SK-N-MC (cell line): ENCODE results near the gene VOPP1.

Source experiments
- DNase-seq: peaks from one replicate; pipeline ENCODE4 v3.0.0-alpha.2; 2011; ENCODE audit warnings: low read depth, low spot score
- H3K27ac ChIP-seq: fragments of 200-600 bp; sonication (generic); 2 replicates; pipeline ENCODE4 v1.5.1; 2016; ENCODE audit warnings: mixed run types
- H3K36me3 ChIP-seq: fragments of 200-600 bp; sonication (generic); 2 replicates; pipeline ENCODE4 v1.6.1; 2017; ENCODE audit warnings: antibody characterized with exemption, low read length, mixed read lengths; ENCODE audit not compliant: insufficient read depth
- H3K4me3 ChIP-seq: fragments of 200-600 bp; sonication (generic); 2 replicates; pipeline ENCODE4 v1.5.1; 2016
- H3K9ac ChIP-seq: fragments of 200-600 bp; sonication (generic); 2 replicates; pipeline ENCODE4 v1.8.0; 2017; ENCODE audit warnings: mixed run types, mixed read lengths; ENCODE audit not compliant: insufficient read length
- H3K9me3 ChIP-seq: fragments of 200-600 bp; sonication (generic); 2 replicates; pipeline ENCODE4 v1.6.1; 2017; ENCODE audit warnings: low read depth, mild to moderate bottlenecking, antibody characterized with exemption, low read length, moderate library complexity, mixed read lengths
- EZH2 ChIP-seq: fragments of 200-600 bp; sonication (generic); IDR thresholded peaks from one replicate; pipeline ENCODE4 v1.6.1; 2017; ENCODE audit warnings: antibody characterized with exemption
- FOXP2 ChIP-seq: optimal IDR thresholded peaks from 2 replicates; pipeline ENCODE3; 2011; ENCODE audit warnings: mild to moderate bottlenecking, moderate library complexity; ENCODE audit not compliant: insufficient read depth; ENCODE audit errors: extremely low read length, control extremely low read depth
- POLR2AphosphoS5 ChIP-seq: IDR thresholded peaks from 2 replicates; pipeline ENCODE4 v1.6.1; 2012; ENCODE audit warnings: mild to moderate bottlenecking, low read depth, low read length, borderline replicate concordance

The VOPP1 gene

DNA sequence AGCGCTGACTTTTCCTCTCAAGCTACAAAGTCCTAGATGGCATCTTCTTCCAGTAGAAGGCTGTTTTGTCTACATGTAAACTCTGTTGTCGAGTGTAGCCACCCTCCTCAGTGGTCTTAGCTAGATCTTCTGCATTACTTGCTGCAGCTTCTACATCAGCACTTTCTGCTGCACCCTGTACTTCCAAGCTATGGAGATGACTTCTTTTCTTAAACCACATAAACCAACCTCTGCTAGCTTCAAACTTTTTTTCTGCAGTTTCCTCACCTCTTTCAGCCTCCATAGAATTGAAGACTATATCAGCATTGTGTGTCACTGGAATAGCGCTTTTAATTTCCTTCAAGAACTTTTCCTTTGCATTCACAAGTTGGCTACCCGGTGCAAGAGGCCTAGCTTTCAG, 119.3 kb downstream of the VOPP1 start:
- no peak for TF ChIP-seq POLR2AphosphoS5
- TF ChIP-seq EZH2 = no peak
- no peak for DNase-seq
- Histone ChIP-seq H3K4me3 (no peak overlapping the region), H3K9ac (no peak overlapping the region), H3K9me3 (no peaks in the 10 kb centered on the region), H3K36me3 (no peaks in the 10 kb centered on the region), H3K27ac (no peak overlapping the region)

DNA sequence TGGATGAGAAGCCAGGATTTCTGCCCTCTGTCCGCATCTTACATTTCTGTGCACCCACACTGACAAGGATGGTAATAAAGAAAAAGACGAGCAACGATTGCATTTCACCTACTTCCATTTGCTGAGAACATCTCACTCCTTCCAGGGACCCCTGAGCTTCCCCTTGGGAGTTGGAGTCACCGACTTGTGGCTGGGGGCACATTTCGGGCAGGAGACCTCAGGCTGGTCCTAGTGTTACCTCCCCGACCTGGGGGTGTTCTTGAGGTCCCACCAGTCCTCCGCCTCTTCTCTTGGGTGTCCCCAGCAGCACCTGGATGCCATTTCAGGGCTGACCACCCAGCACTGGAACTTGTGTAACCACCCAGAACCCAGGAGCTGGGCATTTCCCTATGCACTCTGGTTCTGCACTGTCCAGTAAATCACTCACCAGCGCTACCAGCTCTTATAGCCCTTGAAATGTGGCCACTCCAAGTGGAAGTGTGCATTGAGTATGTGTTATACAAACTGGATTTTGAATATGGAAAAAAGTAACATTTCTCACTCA, 122.2 kb downstream of the VOPP1 start:
- Histone ChIP-seq H3K9me3 (no peaks in the 10 kb centered on the region), H3K9ac (no peak overlapping the region), H3K27ac (no peak overlapping the region), H3K36me3 (no peaks in the 10 kb centered on the region), H3K4me3 (no peak overlapping the region)
- TF ChIP-seq FOXP2 (no peak), POLR2AphosphoS5 (no peak), EZH2 (no peak)
- DNase-seq = no peak

DNA sequence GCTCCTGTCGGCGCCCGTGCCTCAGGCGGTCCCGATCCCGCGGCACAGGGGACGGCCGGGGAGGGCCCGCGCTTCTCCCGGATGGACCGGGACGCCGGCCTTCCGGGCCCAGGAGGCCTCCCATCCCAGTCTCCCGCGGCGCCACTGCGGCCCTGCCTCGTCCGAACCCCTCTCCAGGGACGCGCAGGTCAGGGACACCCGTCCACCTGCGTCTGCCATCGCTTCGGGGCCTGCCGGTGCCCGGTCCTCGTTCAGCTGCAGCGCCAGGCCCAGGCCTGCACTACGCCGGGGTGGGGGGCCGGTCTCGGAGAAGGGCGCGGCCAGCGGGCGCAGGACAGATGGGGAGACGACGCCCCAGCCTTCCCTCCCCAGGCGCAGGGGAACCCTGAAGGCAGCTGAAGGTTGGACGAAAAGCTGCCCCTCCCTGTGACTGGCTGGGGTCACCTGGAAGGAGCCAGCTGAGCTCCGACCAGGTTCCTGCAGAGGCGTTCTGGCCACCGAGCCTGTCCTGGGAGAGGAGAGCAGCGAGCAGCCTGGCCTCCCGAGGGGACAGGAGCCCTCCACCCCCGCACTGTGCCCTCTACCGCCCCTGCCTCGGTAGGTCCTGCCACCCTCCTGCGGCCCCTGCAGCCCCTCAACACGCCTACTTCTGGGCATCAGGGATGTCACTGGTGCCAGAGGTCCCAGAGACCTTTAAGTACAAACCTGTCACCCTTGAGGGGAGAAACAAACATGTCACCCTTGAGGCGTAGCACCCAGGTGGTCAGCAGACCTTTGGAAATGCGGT, 122.9 kb downstream of the VOPP1 start:
- Histone ChIP-seq H3K9me3 (no peaks in the 10 kb centered on the region), H3K9ac (no peak overlapping the region), H3K4me3 (no peak overlapping the region), H3K27ac (no peak overlapping the region), H3K36me3 (no peaks in the 10 kb centered on the region)
- TF ChIP-seq EZH2 = no peak
- TF ChIP-seq POLR2AphosphoS5 = no peak
- no peak for TF ChIP-seq FOXP2
- DNase-seq = no peak

GRCh38 chr7:55448526-55448925, 123.8 kb downstream of the VOPP1 start:
- no peak overlapping the region for H3K9ac ChIP-seq
- no peaks in the 10 kb centered on the region for H3K9me3 ChIP-seq
- H3K27ac ChIP-seq = no peak overlapping the region
- H3K36me3 ChIP-seq = no peaks in the 10 kb centered on the region
- no peak for DNase-seq
- TF ChIP-seq POLR2AphosphoS5 (no peak), EZH2 (no peak), FOXP2 (no peak)
- H3K4me3 ChIP-seq = no peak overlapping the region

GRCh38 chr7:55444786-55445185, 127.5 kb downstream of the VOPP1 start:
- Histone ChIP-seq H3K4me3 (no peak overlapping the region), H3K36me3 (no peaks in the 10 kb centered on the region), H3K9me3 (no peaks in the 10 kb centered on the region), H3K27ac (no peak overlapping the region), H3K9ac (no peak overlapping the region)
- TF ChIP-seq FOXP2 = no peak
- TF ChIP-seq EZH2 = no peak
- no peak for TF ChIP-seq POLR2AphosphoS5
- no peak for DNase-seq

DNA sequence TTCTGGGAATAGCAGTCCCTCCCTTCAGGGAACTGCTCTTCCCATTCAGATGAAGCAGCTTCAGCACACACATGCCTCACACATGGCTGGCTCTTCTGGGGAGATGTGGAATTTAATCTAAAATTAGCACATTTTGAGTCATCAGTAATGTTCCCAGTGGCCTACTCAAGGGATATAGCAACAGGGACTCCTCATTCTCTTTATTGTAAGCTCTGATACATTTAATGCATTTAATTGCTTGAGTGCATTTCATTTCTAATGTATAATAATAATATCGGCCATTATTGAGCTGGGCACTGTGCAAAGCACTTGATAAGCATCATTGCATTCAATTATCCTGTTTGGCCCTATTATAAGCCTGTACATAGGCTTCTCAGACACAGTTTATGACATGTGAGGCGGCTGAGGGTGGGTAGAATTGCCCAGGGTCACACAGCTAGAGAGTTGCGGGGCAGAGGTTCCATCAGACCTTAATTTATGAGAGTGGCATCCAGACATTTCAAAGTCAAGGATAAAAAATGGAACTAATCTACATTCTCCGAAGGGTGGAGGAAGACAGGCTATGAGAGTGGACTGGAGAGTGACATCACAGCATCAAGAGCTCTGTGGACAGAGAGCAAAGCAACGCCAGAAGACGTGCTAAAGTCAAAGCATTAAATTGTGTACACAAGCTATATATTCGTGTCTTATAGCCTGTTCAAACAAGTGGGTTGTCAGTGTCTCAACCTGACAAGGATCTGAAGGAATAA, 130.4 kb downstream of the VOPP1 start:
- no peak for DNase-seq
- H3K36me3 ChIP-seq = no peaks in the 10 kb centered on the region
- H3K27ac ChIP-seq = no peak overlapping the region
- no peak overlapping the region for H3K4me3 ChIP-seq
- no peak overlapping the region for H3K9ac ChIP-seq
- no peak for TF ChIP-seq FOXP2
- no peak for TF ChIP-seq POLR2AphosphoS5
- TF ChIP-seq EZH2 = no peak
- H3K9me3 ChIP-seq = no peaks in the 10 kb centered on the region

DNA sequence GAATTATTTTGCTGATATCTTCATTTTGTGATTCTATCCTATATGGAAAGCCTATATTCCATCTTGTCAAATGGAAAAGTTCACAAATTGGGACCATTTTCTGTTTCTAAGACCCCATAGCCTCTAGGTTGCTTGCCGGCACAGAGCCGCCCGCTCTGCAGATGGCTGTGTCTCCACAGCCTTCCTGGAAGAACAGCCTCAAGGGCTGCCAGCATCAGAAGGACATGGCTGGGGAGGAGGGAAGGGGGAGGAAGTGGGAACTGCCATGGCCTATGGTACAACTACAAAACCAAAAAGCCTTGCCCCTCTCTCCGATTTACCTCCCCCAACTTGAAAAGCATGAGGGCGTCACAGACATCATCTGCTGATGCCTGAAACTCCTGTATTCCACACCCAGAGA, 131.3 kb downstream of the VOPP1 start:
- H3K36me3 ChIP-seq = no peaks in the 10 kb centered on the region
- no peak overlapping the region for H3K9ac ChIP-seq
- TF ChIP-seq POLR2AphosphoS5 = no peak
- no peak for TF ChIP-seq EZH2
- no peak for TF ChIP-seq FOXP2
- H3K9me3 ChIP-seq = no peaks in the 10 kb centered on the region
- H3K27ac ChIP-seq = no peak overlapping the region
- no peak overlapping the region for H3K4me3 ChIP-seq
- no peak for DNase-seq

- Histone ChIP-seq H3K4me3 (no peak overlapping the region), H3K9me3 (no peaks in the 10 kb centered on the region), H3K27ac (no peak overlapping the region), H3K36me3 (no peaks in the 10 kb centered on the region), H3K9ac (no peak overlapping the region)
- DNase-seq = no peak
- TF ChIP-seq EZH2 = no peak
- TF ChIP-seq FOXP2 = no peak
- TF ChIP-seq POLR2AphosphoS5 = no peak
Observed at GRCh38 chr7:55440040-55440690, 132.1 kb downstream of the VOPP1 start.
